HEK293 (cell line): ENCODE results near the gene PCMT1.

ENCODE experiments used
- GLI4 ChIP-seq: fragments of 450-650 bp; formaldehyde crosslinking; IDR thresholded peaks from 2 replicates; pipeline ENCODE4 v1.5.1; 2016; ENCODE audit warnings: missing biosample characterization, missing genetic modification characterization
- HOXA7 ChIP-seq: sonication (generic); formaldehyde crosslinking; IDR thresholded peaks from 2 replicates; pipeline ENCODE4 v1.8.1; 2022; ENCODE audit warnings: missing genetic modification reagents, borderline replicate concordance
- HOXD13 ChIP-seq: sonication (generic); formaldehyde crosslinking; IDR thresholded peaks from 2 replicates; pipeline ENCODE4 v1.8.0; 2022; ENCODE audit warnings: missing genetic modification reagents, borderline replicate concordance
- KLF17 ChIP-seq: fragments of 450-650 bp; formaldehyde crosslinking; IDR thresholded peaks from 2 replicates; pipeline ENCODE4 v1.5.1; 2016; ENCODE audit warnings: missing biosample characterization, missing genetic modification characterization
- KLF7 ChIP-seq: fragments of 450-650 bp; formaldehyde crosslinking; IDR thresholded peaks from 2 replicates; pipeline ENCODE4 v1.5.1; 2016; ENCODE audit warnings: missing biosample characterization, missing genetic modification characterization, borderline replicate concordance
- KLF8 ChIP-seq: fragments of 450-650 bp; formaldehyde crosslinking; IDR thresholded peaks from 2 replicates; pipeline ENCODE4 v1.5.1; 2016; ENCODE audit warnings: missing biosample characterization, missing genetic modification characterization
- PATZ1 ChIP-seq: fragments of 450-650 bp; formaldehyde crosslinking; IDR thresholded peaks from 2 replicates; pipeline ENCODE4 v1.5.1; 2016; ENCODE audit warnings: missing biosample characterization, missing genetic modification characterization
- SP3 ChIP-seq: fragments of 450-650 bp; formaldehyde crosslinking; IDR thresholded peaks from 2 replicates; pipeline ENCODE4 v1.5.1; 2016; ENCODE audit warnings: missing biosample characterization, missing genetic modification characterization
- SP7 ChIP-seq: fragments of 450-650 bp; formaldehyde crosslinking; IDR thresholded peaks from 2 replicates; pipeline ENCODE4 v1.5.1; 2016; ENCODE audit warnings: missing biosample characterization, missing genetic modification characterization
- YY1 ChIP-seq: fragments of 450-650 bp; formaldehyde crosslinking; IDR thresholded peaks from 2 replicates; pipeline ENCODE4 v1.5.1; 2018; ENCODE audit warnings: missing biosample characterization, missing genetic modification characterization
- ZBTB11 ChIP-seq: fragments of 450-650 bp; formaldehyde crosslinking; conservative IDR thresholded peaks from 2 replicates; pipeline ENCODE4 v1.5.1; 2016; ENCODE audit warnings: low read depth, missing biosample characterization, missing genetic modification characterization
- ZBTB17 ChIP-seq: fragments of 450-650 bp; formaldehyde crosslinking; IDR thresholded peaks from 2 replicates; pipeline ENCODE4 v1.5.1; 2016; ENCODE audit warnings: missing biosample characterization, missing genetic modification characterization
- ZBTB26 ChIP-seq: fragments of 450-650 bp; formaldehyde crosslinking; optimal IDR thresholded peaks from 2 replicates; pipeline ENCODE3; 2016; ENCODE audit warnings: missing biosample characterization, mild to moderate bottlenecking, missing genetic modification characterization
- ZEB2 ChIP-seq: fragments of 450-650 bp; formaldehyde crosslinking; IDR thresholded peaks from 2 replicates; pipeline ENCODE4 v1.5.1; 2016; ENCODE audit warnings: missing biosample characterization, missing genetic modification characterization
- ZFP3 ChIP-seq: fragments of 450-650 bp; formaldehyde crosslinking; IDR thresholded peaks from 2 replicates; pipeline ENCODE4 v1.5.1; 2016; ENCODE audit warnings: low read depth, missing biosample characterization, missing genetic modification characterization
- ZNF112 ChIP-seq: fragments of 450-650 bp; formaldehyde crosslinking; IDR thresholded peaks from 2 replicates; pipeline ENCODE4 v1.5.0; 2017; ENCODE audit warnings: missing biosample characterization, missing genetic modification characterization
- ZNF18 ChIP-seq: fragments of 450-650 bp; formaldehyde crosslinking; IDR thresholded peaks from 2 replicates; pipeline ENCODE4 v1.5.1; 2016; ENCODE audit warnings: missing biosample characterization, missing genetic modification characterization
- ZNF2 ChIP-seq: fragments of 450-650 bp; formaldehyde crosslinking; IDR thresholded peaks from 2 replicates; pipeline ENCODE4 v1.5.1; 2016; ENCODE audit warnings: missing biosample characterization, missing genetic modification characterization
- ZNF23 ChIP-seq: fragments of 450-650 bp; formaldehyde crosslinking; IDR thresholded peaks from 2 replicates; pipeline ENCODE4 v1.5.1; 2016; ENCODE audit warnings: missing biosample characterization, missing genetic modification characterization, borderline replicate concordance
- ZNF391 ChIP-seq: fragments of 450-650 bp; formaldehyde crosslinking; IDR thresholded peaks from 2 replicates; pipeline ENCODE4 v1.5.1; 2016; ENCODE audit warnings: low read depth, missing biosample characterization, missing genetic modification characterization, borderline replicate concordance
- ZNF398 ChIP-seq: fragments of 450-650 bp; formaldehyde crosslinking; IDR thresholded peaks from 2 replicates; pipeline ENCODE4 v1.5.1; 2017; ENCODE audit warnings: missing biosample characterization, missing genetic modification characterization
- ZNF626 ChIP-seq: fragments of 450-650 bp; sonication (Bioruptor Pico); formaldehyde crosslinking; IDR thresholded peaks from 2 replicates; pipeline ENCODE4 v1.5.1; 2018; ENCODE audit warnings: missing biosample characterization, missing genetic modification characterization, inconsistent platforms
- ZNF768 ChIP-seq: fragments of 450-650 bp; formaldehyde crosslinking; IDR thresholded peaks from 2 replicates; pipeline ENCODE4 v1.5.1; 2018; ENCODE audit warnings: missing biosample characterization, mild to moderate bottlenecking, missing genetic modification characterization
- ZSCAN30 ChIP-seq: fragments of 450-650 bp; IDR thresholded peaks from 2 replicates; pipeline ENCODE4 v1.5.1; 2018; ENCODE audit warnings: missing biosample characterization, mild to moderate bottlenecking, missing genetic modification characterization, moderate library complexity
- ZSCAN5A ChIP-seq: fragments of 450-650 bp; formaldehyde crosslinking; IDR thresholded peaks from 2 replicates; pipeline ENCODE4 v1.5.1; 2016; ENCODE audit warnings: missing biosample characterization, missing genetic modification characterization

Gene PCMT1

GRCh38 chr6:149717588-149718458, 31.7 kb upstream of the PCMT1 start, which contains the start of gene LATS1 (continued):
- TF ChIP-seq ZNF112 (tag by site-specific recombination): no peak
- TF ChIP-seq ZNF18 (tag by site-specific recombination): 0 out of 2 replicates have a peak, but pooled peaks have one; percentile 21
- TF ChIP-seq KLF17 (tag by site-specific recombination): peak; percentile 82; the same call in 1 of the 2 replicates
- 0 out of 2 replicates have a peak, but pooled peaks have one; percentile 2 for TF ChIP-seq ZNF768
- TF ChIP-seq ZEB2: peak; percentile 89
- TF ChIP-seq ZFP3 (tag by site-specific recombination): no peak
- TF ChIP-seq YY1 (tag by site-specific recombination): peak; percentile 96
- 0 out of 2 replicates have a peak, but pooled peaks have one; percentile 39 for TF ChIP-seq ZSCAN5A
- peak; percentile 88 for TF ChIP-seq ZSCAN30 (tag by site-specific recombination)
- peak; percentile 62; the same call in 1 of the 2 replicates for TF ChIP-seq HOXD13 (CRISPR knock-in tag)
- TF ChIP-seq SP3 (tag by site-specific recombination): peak; percentile 72
- TF ChIP-seq SP7 (tag by site-specific recombination): peak; percentile 82
- TF ChIP-seq KLF7 (tag by site-specific recombination): peak; percentile 96
- TF ChIP-seq ZBTB17 (tag by site-specific recombination): peak; percentile 97
- TF ChIP-seq ZNF391 (tag by site-specific recombination): peak; percentile 59; the same call in 1 of the 2 replicates
- no peak for TF ChIP-seq ZNF23 (tag by site-specific recombination)
- peak; percentile 94; the same call in 1 of the 2 replicates for TF ChIP-seq KLF8
- peak; percentile 70; the same call in 1 of the 2 replicates for TF ChIP-seq HOXA7 (CRISPR knock-in tag)
- peak; percentile 81 for TF ChIP-seq ZNF2 (tag by site-specific recombination)
- peak; percentile 97 for TF ChIP-seq PATZ1 (tag by site-specific recombination)
- peak; percentile 96 for TF ChIP-seq ZBTB26 (tag by site-specific recombination)
- TF ChIP-seq ZBTB11 (tag by site-specific recombination): peak; percentile 96
- TF ChIP-seq ZNF626 (tag by site-specific recombination): no peak
- peak; percentile 21; the same call in 1 of the 2 replicates for TF ChIP-seq ZNF398 (tag by site-specific recombination)
- peak; percentile 57; the same call in 1 of the 2 replicates for TF ChIP-seq GLI4 (tag by site-specific recombination)
